B cell (primary cell): ENCODE results near the gene PHF20. TPM values are rescaled to one million over a fixed set of nuclear protein-coding genes. Genes with fewer than 3 reads are reported as not detected.
"Not testable (repeated sequence)": the region's sequence is repeated elsewhere in the genome, so short reads cannot be mapped to it uniquely, and the experiment has no call there.

Experiments used
- ATAC-seq: fragments of 200-7000 bp; cut with Tn5 transposase; one replicate; pipeline ENCODE4 v1.10.0; 2021; ENCODE audit warnings: low read depth, mild to moderate bottlenecking, moderate number of reproducible peaks, moderate library complexity
- CTCF ChIA-PET: fragments of 350-600 bp; sonication (Branson Sonifier 250); formaldehyde crosslinking; loops from one replicate; lab custom pipeline; 2021; ENCODE audit warnings: antibody characterized with exemption, inconsistent platforms; lab: Charles Lee
- POLR2A ChIA-PET: fragments of 350-600 bp; sonication (Branson Sonifier 250); formaldehyde crosslinking; loops from one replicate; lab custom pipeline; 2021; ENCODE audit warnings: antibody characterized with exemption; lab: Charles Lee
- DNase-seq: peaks from one replicate; pipeline ENCODE4 v3.0.0; 2013
- H2AFZ ChIP-seq: 2 replicates; pipeline ENCODE4 v1.6.1; 2012; ENCODE audit warnings: mild to moderate bottlenecking, low read depth, low read length; ENCODE audit not compliant: insufficient read depth, poor library complexity, severe bottlenecking
- H3K27ac ChIP-seq, 2 donors: 1 replicate in 1 of 2; 2 replicates in 1 of 2; pipeline ENCODE4 v1.5.1; 2012 to 2013; ENCODE audit warnings: low read length in 2 of 2, mild to moderate bottlenecking in 2 of 2, moderate library complexity in 1 of 2
- H3K27me3 ChIP-seq, 4 experiments: fragments of 200-600 bp in 1 of 4; sonication (generic) in 1 of 4; replicated peaks in 1 of 4; 1 replicate in 2 of 4; 2 replicates in 2 of 4; pipeline versions ENCODE4 v1.6.1 to v1.7.0; 2013 to 2016; ENCODE audit warnings: low read length in 3 of 4, mild to moderate bottlenecking in 2 of 4, mixed read lengths in 1 of 4, moderate library complexity in 1 of 4; ENCODE audit not compliant: insufficient read depth in 4 of 4, control insufficient read depth in 3 of 4; ENCODE audit errors: control extremely low read depth in 1 of 4
- H3K36me3 ChIP-seq, 2 experiments: replicated peaks in 1 of 2; 1 replicate in 1 of 2; 2 replicates in 1 of 2; pipeline versions ENCODE4 v1.6.1 to v1.7.1; 2013; ENCODE audit warnings: low read length in 1 of 2; ENCODE audit not compliant: insufficient read depth in 2 of 2, control insufficient read depth in 1 of 2; ENCODE audit errors: control extremely low read depth in 1 of 2, extremely low read depth in 1 of 2
- H3K4me1 ChIP-seq, 2 donors: fragments of 200-600 bp in 1 of 2; sonication (generic) in 1 of 2; 1 replicate in 1 of 2; 2 replicates in 1 of 2; pipeline versions ENCODE4 v1.5.1 to v1.6.1; 2013 to 2017; ENCODE audit warnings: low read length in 2 of 2; ENCODE audit not compliant: control insufficient read depth in 2 of 2, insufficient read depth in 2 of 2
- H3K4me2 ChIP-seq: replicated peaks from 2 replicates; pipeline ENCODE3; 2012; ENCODE audit warnings: mild to moderate bottlenecking, low read depth, low read length; ENCODE audit not compliant: poor library complexity, severe bottlenecking
- H3K4me3 ChIP-seq, 5 experiments: fragments of 200-600 bp in 1 of 5; sonication (generic) in 1 of 5; 1 replicate in 3 of 5; 2 replicates in 2 of 5; pipeline versions ENCODE4 v1.5.1 to v1.7.0; 2011 to 2016; ENCODE audit warnings: low read length in 4 of 5, mild to moderate bottlenecking in 4 of 5, low read depth in 2 of 5, control low read depth in 1 of 5, moderate library complexity in 1 of 5; ENCODE audit not compliant: insufficient read depth in 1 of 5; ENCODE audit errors: control extremely low read depth in 1 of 5, extremely low read depth in 1 of 5
- H3K79me2 ChIP-seq: fragments of 200-600 bp; sonication (generic); one replicate; pipeline ENCODE4 v1.6.0; 2016; ENCODE audit warnings: low read length; ENCODE audit not compliant: control insufficient read depth, insufficient read depth
- H3K9ac ChIP-seq: fragments of 200-600 bp; sonication (generic); 2 replicates; pipeline ENCODE4 v1.6.1; 2017; ENCODE audit warnings: mild to moderate bottlenecking, low read length, moderate library complexity
- H3K9me3 ChIP-seq, 3 donors: one replicate each; pipeline versions ENCODE4 v1.6.1 to v1.7.1; 2013; ENCODE audit warnings: low read length in 2 of 3; ENCODE audit not compliant: control insufficient read depth in 2 of 3, insufficient read depth in 1 of 3; ENCODE audit errors: control extremely low read depth in 1 of 3
- H4K20me1 ChIP-seq: 2 replicates; pipeline ENCODE4 v1.6.0; 2012; ENCODE audit warnings: mild to moderate bottlenecking, low read length; ENCODE audit not compliant: insufficient read depth, control insufficient read depth, poor library complexity, severe bottlenecking
- H3K27ac Mint-ChIP-seq: one replicate; pipeline ENCODE4 v1.8.0; 2021; ENCODE audit warnings: mixed read lengths
- H3K27me3 Mint-ChIP-seq: one replicate; pipeline ENCODE4 v1.8.0; 2021; ENCODE audit warnings: mixed read lengths
- H3K4me1 Mint-ChIP-seq: one replicate; pipeline ENCODE4 v1.8.0; 2021; ENCODE audit warnings: mixed read lengths
- H3K4me3 Mint-ChIP-seq: one replicate; pipeline ENCODE4 v1.8.0; 2021; ENCODE audit warnings: mixed read lengths
- H3K9me3 Mint-ChIP-seq: one replicate; pipeline ENCODE4 v1.8.0; 2022; ENCODE audit warnings: mixed read lengths; ENCODE audit not compliant: insufficient read depth
- CTCF ChIP-seq: fragments of 200-600 bp; IDR thresholded peaks from one replicate; pipeline ENCODE4 v1.8.0; 2022; ENCODE audit warnings: antibody characterized with exemption, mild to moderate bottlenecking
- EZH2 ChIP-seq: IDR thresholded peaks from 2 replicates; pipeline ENCODE4 v1.6.1; 2012; ENCODE audit warnings: borderline replicate concordance, low read depth, mild to moderate bottlenecking, moderate library complexity, low read length; ENCODE audit not compliant: insufficient read depth, poor library complexity, severe bottlenecking
- WGBS: methylation state at CpG from one replicate; pipeline ENCODE4 v1.1.5; 2013; ENCODE audit warnings: missing lambda C conversion rate; ENCODE audit not compliant: insufficient coverage; 5-methylcytosine and 5-hydroxymethylcytosine counted together
- intact Hi-C: fragments of 100-400 bp; cut with micrococcal nuclease; formaldehyde crosslinking; loops from one replicate; pipeline ENCODE4 v1.10.0; 2022
- polyA plus RNA-seq: library from polyadenylated mRNA; depleted of rRNA; stranded (reverse); fragments of >200 nt; gene quantifications from 2 replicates; pipeline ENCODE4 v1.2.3, GENCODE V29; 2012
- total RNA-seq, 2 donors: library from RNA; stranded (reverse); fragments of 120-200 nt in 1 of 2; gene quantifications; 1 replicate in 1 of 2; 2 replicates in 1 of 2; pipeline versions ENCODE4 v1.2.3 to v1.2.4, GENCODE V29; 2013 to 2022

PHF20 gene
- total and polyA plus RNA-seq, 2 donors (not counting 1 experiment from before 2014, with no cell fraction given) = 53.6 to 92.3 TPM

- Histone ChIP-seq H3K27ac (no peak overlapping the region), H3K4me1 (no peaks in the 10 kb centered on the region), H3K36me3 (no peaks in the 10 kb centered on the region), H3K4me2 (no peak overlapping the region), H3K9me3 (no peaks in the 10 kb centered on the region), H3K9ac (no peak overlapping the region), H4K20me1 (no peaks in the 10 kb centered on the region), H3K4me3 (no peak overlapping the region), H3K27me3 (no peaks in the 10 kb centered on the region), H3K79me2 (no peaks in the 10 kb centered on the region), H2AFZ (peak overlapping the region; percentile 35)
- H3K4me3 Mint-ChIP-seq = no peak overlapping the region
- H3K27ac Mint-ChIP-seq = no peak overlapping the region
- ChIA-PET CTCF (no interaction called here), POLR2A (no interaction called here)
- H3K4me1 Mint-ChIP-seq = no peaks in the 10 kb centered on the region
- no peak for ATAC-seq
- no peak for DNase-seq
- TF ChIP-seq CTCF (no peak), EZH2 (no peak)
- intact Hi-C loops = no loop called here
- H3K27me3 Mint-ChIP-seq = no peaks in the 10 kb centered on the region
- 79% methylated on average over 2 of the region's 4 CpGs for WGBS
- no peaks in the 10 kb centered on the region for H3K9me3 Mint-ChIP-seq
Measured at GRCh38 chr20:35757098-35757705, 14.6 kb upstream of the PHF20 start.

- H4K20me1 ChIP-seq, H3K27ac Mint-ChIP-seq, H2AFZ ChIP-seq, intact Hi-C loops, ATAC-seq, H3K4me3 Mint-ChIP-seq, H3K4me1 ChIP-seq, H3K9ac ChIP-seq, H3K27me3 Mint-ChIP-seq, H3K27me3 ChIP-seq, DNase-seq, H3K4me3 ChIP-seq, H3K27ac ChIP-seq, H3K4me1 Mint-ChIP-seq, POLR2A ChIA-PET, H3K4me2 ChIP-seq, H3K9me3 ChIP-seq, CTCF ChIA-PET, H3K79me2 ChIP-seq, H3K36me3 ChIP-seq, H3K9me3 Mint-ChIP-seq: not testable (repeated sequence)
- 96% methylated on average over 11 of the region's 11 CpGs for WGBS
Measured at GRCh38 chr20:35761548-35761947, 10.3 kb upstream of the PHF20 start.
